Measurements from ENCODE around the gene PAX2. TPM values are rescaled to one million over a fixed set of nuclear protein-coding genes. Genes with fewer than 3 reads are reported as not detected.

PAX2 gene
- total and polyA plus RNA-seq, 2 of the 8 experiments (the other 6 are each of a cell fraction or from before 2014, with no cell fraction given) = 0.02 TPM; not detected in 1

- Histone ChIP-seq H4K20me1 (replicated peaks in 1 of 2; ENCODE audit: control insufficient read depth in 1 of 2, insufficient read depth in 2 of 2, low read length in 2 of 2) (peaks cover 9 to 12% of the 10 kb centered on the region in 2 experiments), H3K18ac (ENCODE audit: extremely low read depth, low read length) (no peak overlapping the region), H2BK12ac (ENCODE audit: low read depth, low read length) (no peak overlapping the region), H3K4me2 (ENCODE audit: insufficient read depth in 1 of 2, low read depth in 2 of 2, low read length in 2 of 2) (no peak overlapping the region), H3K36me3 (ENCODE audit: control insufficient read depth in 2 of 4, insufficient read depth in 4 of 4, low read length in 3 of 4) (peaks cover 0 to 8% (median 0%) of the 10 kb centered on the region in 4 experiments; a peak in 1 of 8 replicates), H4K5ac (ENCODE audit: insufficient read length, low read depth, low read length) (no peak overlapping the region), H3K9me3 (ENCODE audit: insufficient read depth in 2 of 2, low read depth in 1 of 2, low read length in 1 of 2) (no peaks in the 10 kb centered on the region), H2AK5ac (ENCODE audit: low read depth, low read length) (no peak overlapping the region), H2BK15ac (ENCODE audit: low read length) (no peak overlapping the region), H3K56ac (replicated peaks; ENCODE audit: insufficient read length, low read depth, low read length) (no peak overlapping the region), H2AFZ (ENCODE audit: low read length) (no peak overlapping the region), H3K27ac (ENCODE audit: low read depth, low read length) (no peak overlapping the region), H4K91ac (replicated peaks; ENCODE audit: insufficient read length, low read length) (no peak overlapping the region), H3K79me2 (ENCODE audit: control insufficient read depth in 1 of 2, insufficient read depth in 2 of 2, low read length in 2 of 2) (no peaks in the 10 kb centered on the region), H2BK120ac (replicated peaks; ENCODE audit: low read depth, low read length) (no peak overlapping the region), H3K9ac (replicated peaks in 1 of 4; ENCODE audit: extremely low read depth in 1 of 4, low read depth in 3 of 4, low read length in 3 of 4) (no peak overlapping the region), H3K14ac (ENCODE audit: insufficient read length) (no peak overlapping the region), H3K4me1 (replicated peaks in 1 of 4; ENCODE audit: control insufficient read depth in 3 of 4, insufficient read depth in 4 of 4, low read length in 3 of 4) (peaks cover 4 to 23% (median 16%) of the 10 kb centered on the region in 4 experiments), H3K23me2 (ENCODE audit: low read depth, low read length) (peaks cover 2% of the 10 kb centered on the region; the same call in 1 of the 2 replicates), H2BK20ac (ENCODE audit: low read length) (no peak overlapping the region), H3K4me3 (ENCODE audit: extremely low read depth in 1 of 4, insufficient read depth in 2 of 4, low read depth in 3 of 4, low read length in 4 of 4) (no peak overlapping the region), H3K79me1 (ENCODE audit: low read depth, low read length) (no peaks in the 10 kb centered on the region), H2BK5ac (ENCODE audit: low read depth, low read length) (no peak overlapping the region), H3K23ac (ENCODE audit: insufficient read length) (no peak overlapping the region), H3K27me3 (replicated peaks in 1 of 4; ENCODE audit: control insufficient read depth in 3 of 4, extremely low read depth in 1 of 4, insufficient read depth in 3 of 4, low read length in 3 of 4) (peaks cover 76 to 99% (median 88%) of the 10 kb centered on the region in 4 experiments), H3K4ac (replicated peaks; ENCODE audit: insufficient read length, low read depth, low read length) (no peak overlapping the region), H4K8ac (ENCODE audit: extremely low read depth, insufficient read depth, low read length) (no peak overlapping the region)
- ChIA-PET CTCF (ENCODE audit: partially characterized antibody) (interaction anchor here (0.7 to 5.3 kb wide), 33 partner anchors 9 to 262 kb away, joined by 3 to 34 read pairs (median 4); no protein-coding TSS in a partner anchor), POLR2A (ENCODE audit: partially characterized antibody) (interaction anchor here (1.0 to 3.3 kb wide), 4 partner anchors 10 to 262 kb away, joined by 3 to 12 read pairs (median 3); partner anchors contain the start of gene PAX2)
- no peak for FAIRE-seq
- 62% methylated on average over 2 of the region's 3 CpGs; no CpG with 5 or more reads in 1 of the 2 experiments for WGBS, 2 experiments (ENCODE audit: extremely low coverage in 1 of 2, insufficient coverage in 1 of 2, insufficient read length in 1 of 2, insufficient replicate concordance in 2 of 2, low coverage in 1 of 2, low lambda C conversion rate in 2 of 2, missing lambda C conversion rate in 1 of 2)
- TF ChIP-seq HDAC6 (IDR thresholded peaks at IDR 0.05; ENCODE audit: low read depth, low read length) (no peak), RFX5 (IDR thresholded peaks at IDR 0.05; ENCODE audit: borderline replicate concordance, low read depth, low read length) (no peak), MAFK (IDR thresholded peaks at IDR 0.05; ENCODE audit: low read depth, low read length) (no peak), CTCF (IDR thresholded peaks at IDR 0.05; ENCODE audit: control extremely low read depth in 1 of 3, insufficient read depth in 1 of 3, low read depth in 1 of 3, low read length in 3 of 3) (peak in 1 of 3 experiments; percentile 8; a peak in 1 of 4 replicates), ASH2L (IDR thresholded peaks at IDR 0.05; ENCODE audit: low read length) (no peak), YY1 (IDR thresholded peaks at IDR 0.05; ENCODE audit: low read depth, low read length) (no peak), POU5F1 (IDR thresholded peaks at IDR 0.05; ENCODE audit: low read depth, low read length) (no peak)
- no peak for DNase-seq (ENCODE audit: low read depth in 1 of 2, low spot score in 2 of 2)
Observed at GRCh38 chr10:100824886-100825285, 79.5 kb downstream of the PAX2 start.

Data from H1 (cell line).